MM.1S (cell line): ENCODE data around the gene HEATR3.

ENCODE experiments used
- EZH2phosphoT487 ChIP-seq: fragments of 300-600 bp; sonication (generic); IDR thresholded peaks from 2 replicates; pipeline ENCODE4 v1.6.1; 2018; ENCODE audit warnings: antibody characterized with exemption, low read length
- TF ChIP-seq, protein P1 (sequence below): fragments of 300-600 bp; sonication (generic); IDR thresholded peaks from 2 replicates; pipeline ENCODE4 v1.5.1; 2016; ENCODE audit warnings: antibody characterized with exemption, low read length, mixed read lengths

DNA sequence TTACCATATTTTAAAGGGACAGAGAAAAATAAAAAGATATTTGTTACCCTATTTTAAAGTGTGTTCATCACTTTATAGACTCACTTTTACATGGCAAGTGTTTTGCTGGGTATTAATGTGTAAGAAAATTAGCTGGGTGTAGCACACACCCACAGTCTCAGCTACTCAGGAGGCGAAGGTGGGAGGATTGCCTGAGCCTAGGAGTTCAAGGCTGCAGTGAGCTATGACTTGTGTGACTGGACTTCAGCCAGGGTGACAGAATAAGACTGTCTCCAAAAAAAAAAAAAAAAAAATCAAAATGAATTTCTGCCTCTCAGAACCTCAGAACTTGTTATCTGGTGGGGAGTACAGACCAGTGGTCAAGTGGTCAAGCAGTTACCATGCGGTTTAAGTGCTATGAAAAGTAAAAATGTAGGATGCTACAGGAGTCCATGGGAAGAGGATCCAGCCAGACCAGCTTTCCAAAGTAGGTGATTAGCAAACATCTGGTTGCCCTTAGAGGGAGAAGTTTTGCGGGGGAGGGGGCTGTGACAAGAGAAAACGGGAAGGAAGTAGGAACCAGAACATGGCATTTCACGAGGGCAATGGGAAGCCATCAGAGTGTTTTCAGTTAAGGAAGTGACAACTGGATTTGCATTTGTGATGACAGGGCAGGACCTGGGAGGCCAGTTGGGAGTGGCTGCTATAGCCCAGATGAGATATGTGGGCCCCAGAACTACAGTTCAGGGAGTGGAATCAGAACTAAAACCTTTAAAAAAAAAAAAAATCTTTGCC lies 26.8 kb upstream of the HEATR3 start:
- TF ChIP-seq, protein P1, sequence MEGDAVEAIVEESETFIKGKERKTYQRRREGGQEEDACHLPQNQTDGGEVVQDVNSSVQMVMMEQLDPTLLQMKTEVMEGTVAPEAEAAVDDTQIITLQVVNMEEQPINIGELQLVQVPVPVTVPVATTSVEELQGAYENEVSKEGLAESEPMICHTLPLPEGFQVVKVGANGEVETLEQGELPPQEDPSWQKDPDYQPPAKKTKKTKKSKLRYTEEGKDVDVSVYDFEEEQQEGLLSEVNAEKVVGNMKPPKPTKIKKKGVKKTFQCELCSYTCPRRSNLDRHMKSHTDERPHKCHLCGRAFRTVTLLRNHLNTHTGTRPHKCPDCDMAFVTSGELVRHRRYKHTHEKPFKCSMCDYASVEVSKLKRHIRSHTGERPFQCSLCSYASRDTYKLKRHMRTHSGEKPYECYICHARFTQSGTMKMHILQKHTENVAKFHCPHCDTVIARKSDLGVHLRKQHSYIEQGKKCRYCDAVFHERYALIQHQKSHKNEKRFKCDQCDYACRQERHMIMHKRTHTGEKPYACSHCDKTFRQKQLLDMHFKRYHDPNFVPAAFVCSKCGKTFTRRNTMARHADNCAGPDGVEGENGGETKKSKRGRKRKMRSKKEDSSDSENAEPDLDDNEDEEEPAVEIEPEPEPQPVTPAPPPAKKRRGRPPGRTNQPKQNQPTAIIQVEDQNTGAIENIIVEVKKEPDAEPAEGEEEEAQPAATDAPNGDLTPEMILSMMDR: no peak
- TF ChIP-seq EZH2phosphoT487: no peak
